HG02588 (cell line): ENCODE data around the gene ZNF598.
"Not testable (repeated sequence)": the region's sequence is repeated elsewhere in the genome, so short reads cannot be mapped to it uniquely, and the experiment has no call there.

Experiments
- ATAC-seq: cut with Tn5 transposase; IDR thresholded peaks from one replicate; pipeline ENCODE4 v1.9.1; 2021; ENCODE audit warnings: mild to moderate bottlenecking, moderate library complexity; ENCODE audit not compliant: unreplicated experiment

The ZNF598 gene

GRCh38 chr16:2028620-2029220 lies 19.1 kb upstream of the ZNF598 start:
- no peak for ATAC-seq

GRCh38 chr16:2028146-2028545 lies 18.5 kb upstream of the ZNF598 start:
- ATAC-seq, result no peak

GRCh38 chr16:2027024-2028010 lies 17.7 kb upstream of the ZNF598 start:
- no peak for ATAC-seq

GRCh38 chr16:2026461-2027023 lies 16.9 kb upstream of the ZNF598 start, which contains the start of gene NHERF2:
Gene NHERF2, plus strand, starts transcription at chr16:2026902. Its CDS starts 104 bp downstream, at chr16:2027006.
- ATAC-seq, result no peak

GRCh38 chr16:2025878-2026460 lies 16.3 kb upstream of the ZNF598 start:
- no peak for ATAC-seq

GRCh38 chr16:2025251-2025650 lies 15.6 kb upstream of the ZNF598 start:
- ATAC-seq, result no peak

- ATAC-seq, result no peak
Measured at GRCh38 chr16:2024032-2024420, 14.4 kb upstream of the ZNF598 start.

GRCh38 chr16:2023092-2024031 lies 13.7 kb upstream of the ZNF598 start:
- no peak for ATAC-seq

- no peak for ATAC-seq
Measured at GRCh38 chr16:2022723-2023091, 13.1 kb upstream of the ZNF598 start.

- ATAC-seq, result no peak
Measured at GRCh38 chr16:2019921-2020831, 10.6 kb upstream of the ZNF598 start.

GRCh38 chr16:2019518-2019920 lies 9.9 kb upstream of the ZNF598 start, which contains the start of gene NPW:
Gene NPW, plus strand, starts transcription at chr16:2019785.
- ATAC-seq, result no peak

GRCh38 chr16:2016407-2016922 lies 6.8 kb upstream of the ZNF598 start:
- ATAC-seq, result no peak

- no peak for ATAC-seq
Measured at GRCh38 chr16:2015947-2016208, 6.3 kb upstream of the ZNF598 start.

GRCh38 chr16:2015117-2015946 lies 5.7 kb upstream of the ZNF598 start:
- ATAC-seq, result no peak

- ATAC-seq, result no peak
Measured at GRCh38 chr16:2013527-2013926, 3.9 kb upstream of the ZNF598 start.

- ATAC-seq, result not testable (repeated sequence)
Measured at GRCh38 chr16:2011726-2012125, 2.1 kb upstream of the ZNF598 start.

- peak; percentile 27 for ATAC-seq
Measured at GRCh38 chr16:2009164-2009711, 383 bp downstream of the ZNF598 start.

GRCh38 chr16:2008631-2009163 lies 924 bp downstream of the ZNF598 start:
- ATAC-seq, result peak; percentile 1
